Measurements from ENCODE around the gene GPR22. TPM values are rescaled to one million over a fixed set of nuclear protein-coding genes. Genes with fewer than 3 reads are reported as not detected.

Gene GPR22
- total and polyA plus RNA-seq, 2 of the 4 experiments (the other 2 are of a cell fraction), result not detected

DNA sequence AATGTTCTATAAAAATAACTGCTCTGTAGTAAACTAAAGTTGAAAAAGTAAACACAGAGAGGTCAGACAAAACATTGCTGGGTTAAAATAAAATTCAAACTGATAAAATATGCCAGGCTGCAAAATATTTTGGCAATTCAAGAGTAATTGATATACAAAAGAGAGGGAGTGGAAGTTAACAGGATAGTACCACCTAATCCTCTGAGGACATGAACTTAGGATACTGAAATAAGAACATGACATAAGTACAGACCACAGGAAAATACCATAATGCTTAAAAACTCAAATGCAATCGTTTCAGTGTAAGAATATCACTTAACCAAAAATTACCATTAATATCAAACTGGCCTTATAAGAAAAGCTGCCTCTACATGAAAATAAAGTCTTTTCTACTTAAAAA, 37.6 kb upstream of the GPR22 start:
- H2AFZ ChIP-seq (replicated peaks; ENCODE audit: low read length, poor library complexity), result no peak overlapping the region
- ATAC-seq (ENCODE audit: low read depth), result no peak

More for the DNA sequence above, 37.6 kb upstream of the GPR22 start:
- H4K5ac ChIP-seq (ENCODE audit: low read depth, low read length), result no peak overlapping the region
- no peak overlapping the region for H3K14ac ChIP-seq (replicated peaks; ENCODE audit: low read depth, low read length)
- no peak overlapping the region for H3K4me3 ChIP-seq (ENCODE audit: insufficient read depth, low read depth, low read length)
- no peak overlapping the region for H2AK5ac ChIP-seq (ENCODE audit: low read depth, low read length)
- H3K56ac ChIP-seq (ENCODE audit: extremely low read depth, insufficient read depth, low read length), result no peak overlapping the region
- no peaks in the 10 kb centered on the region; the same call in 1 of the 2 replicates for H4K20me1 ChIP-seq (ENCODE audit: insufficient read depth, low read length)
- no peak overlapping the region for H2BK120ac ChIP-seq (ENCODE audit: low read depth, low read length)
- no peak overlapping the region for H3K23ac ChIP-seq (ENCODE audit: low read depth, low read length)
- H3K79me1 ChIP-seq (ENCODE audit: low read depth in 1 of 2, low read length in 2 of 2), result peaks cover 3 to 15% of the 10 kb centered on the region in 2 experiments; a peak in 3 of 4 replicates
- in situ Hi-C loops (cut with MboI; ENCODE audit: low sequenced_read_pairs) (no loop called here), intact Hi-C loops (cut with micrococcal nuclease) (no loop called here), dilution Hi-C loops (cut with HindIII; ENCODE audit: low sequenced_read_pairs, unreplicated experiment) (no loop called here)
- H4K91ac ChIP-seq (ENCODE audit: insufficient read depth, low read depth, low read length), result no peak overlapping the region
- H3K4me2 ChIP-seq (ENCODE audit: low read depth, low read length), result no peak overlapping the region
- no peak overlapping the region for H2BK15ac ChIP-seq (ENCODE audit: low read depth, low read length)
- no peak overlapping the region for H3K4ac ChIP-seq (ENCODE audit: low read depth, low read length)
- no peaks in the 10 kb centered on the region for H3K36me3 ChIP-seq (ENCODE audit: control insufficient read depth, insufficient read depth, low read length)
- no peaks in the 10 kb centered on the region for H3K27me3 ChIP-seq (ENCODE audit: control insufficient read depth, insufficient read depth, low read length)
- no peaks in the 10 kb centered on the region for H3K9me3 ChIP-seq (ENCODE audit: control insufficient read depth, insufficient read depth, low read length)
- H3K18ac ChIP-seq (ENCODE audit: low read depth, low read length), result no peak overlapping the region
- H3K9ac ChIP-seq (ENCODE audit: low read depth, low read length), result no peak overlapping the region
- no TSS peak for BruUV-seq (replicated peaks)
- CTCF ChIA-PET, result no interaction called here
- no peak overlapping the region for H2BK5ac ChIP-seq (ENCODE audit: low read depth, low read length, poor library complexity, severe bottlenecking)
- H3K27ac ChIP-seq (ENCODE audit: insufficient read depth, low read length), result no peak overlapping the region
- no CpG with 5 or more reads among the region's 1 CpG for WGBS, 2 experiments (ENCODE audit: extremely low coverage in 2 of 2, insufficient read length in 1 of 2)
- no peak overlapping the region for H4K8ac ChIP-seq (ENCODE audit: low read depth in 2 of 2, low read length in 2 of 2)
- POLR2A ChIA-PET (ENCODE audit: unreplicated experiment), result no interaction called here
- H2BK20ac ChIP-seq (ENCODE audit: low read depth, low read length), result no peak overlapping the region
- TF ChIP-seq RCOR1 (IDR thresholded peaks at IDR 0.05; ENCODE audit: insufficient replicate concordance, low read length), result no peak
- TF ChIP-seq, protein P1, sequence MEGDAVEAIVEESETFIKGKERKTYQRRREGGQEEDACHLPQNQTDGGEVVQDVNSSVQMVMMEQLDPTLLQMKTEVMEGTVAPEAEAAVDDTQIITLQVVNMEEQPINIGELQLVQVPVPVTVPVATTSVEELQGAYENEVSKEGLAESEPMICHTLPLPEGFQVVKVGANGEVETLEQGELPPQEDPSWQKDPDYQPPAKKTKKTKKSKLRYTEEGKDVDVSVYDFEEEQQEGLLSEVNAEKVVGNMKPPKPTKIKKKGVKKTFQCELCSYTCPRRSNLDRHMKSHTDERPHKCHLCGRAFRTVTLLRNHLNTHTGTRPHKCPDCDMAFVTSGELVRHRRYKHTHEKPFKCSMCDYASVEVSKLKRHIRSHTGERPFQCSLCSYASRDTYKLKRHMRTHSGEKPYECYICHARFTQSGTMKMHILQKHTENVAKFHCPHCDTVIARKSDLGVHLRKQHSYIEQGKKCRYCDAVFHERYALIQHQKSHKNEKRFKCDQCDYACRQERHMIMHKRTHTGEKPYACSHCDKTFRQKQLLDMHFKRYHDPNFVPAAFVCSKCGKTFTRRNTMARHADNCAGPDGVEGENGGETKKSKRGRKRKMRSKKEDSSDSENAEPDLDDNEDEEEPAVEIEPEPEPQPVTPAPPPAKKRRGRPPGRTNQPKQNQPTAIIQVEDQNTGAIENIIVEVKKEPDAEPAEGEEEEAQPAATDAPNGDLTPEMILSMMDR (conservative IDR thresholded peaks at IDR 0.05; ENCODE audit: low read depth, low read length), result no peak
- no peak for TF ChIP-seq RAD21 (IDR thresholded peaks at IDR 0.05; ENCODE audit: low read length)
- no peak for TF ChIP-seq SMC3 (IDR thresholded peaks at IDR 0.05; ENCODE audit: low read depth, low read length)
- no peak for TF ChIP-seq POLR2A (IDR thresholded peaks at IDR 0.05; ENCODE audit: low read depth, low read length)
- TF ChIP-seq BHLHE40 (IDR thresholded peaks at IDR 0.05; ENCODE audit: low read depth, low read length), result no peak
- no peak overlapping the region for H2AK9ac ChIP-seq (replicated peaks; ENCODE audit: low read depth, low read length, poor library complexity)
- peaks cover 5% of the 10 kb centered on the region; the same call in 1 of the 2 replicates for H3K9me1 ChIP-seq (ENCODE audit: insufficient read depth, low read length)
- no peak for DNase-seq
- H3K4me1 ChIP-seq (ENCODE audit: control insufficient read depth, insufficient read depth, low read length), result no peaks in the 10 kb centered on the region

Measured in IMR-90 (cell line).